ENCODE results near the gene TMEM109. TPM values are rescaled to one million over a fixed set of nuclear protein-coding genes. Genes with fewer than 3 reads are reported as not detected.

The TMEM109 gene
- total and polyA plus RNA-seq, 9 of the 15 experiments (the other 6 are each of a cell fraction or from before 2014, with no cell fraction given) = 9.2 to 71.3 (median 30.5) TPM

- TF ChIP-seq NRF1 (conservative IDR thresholded peaks at IDR 0.05 in 1 of 2, IDR thresholded peaks at IDR 0.05 in 1 of 2) = no peak
- TF ChIP-seq ZNF449 (CRISPR knock-in tag; IDR thresholded peaks at IDR 0.05) = no peak
Measured at GRCh38 chr11:60939855-60940254, 25.9 kb downstream of the TMEM109 start (continued).

DNA sequence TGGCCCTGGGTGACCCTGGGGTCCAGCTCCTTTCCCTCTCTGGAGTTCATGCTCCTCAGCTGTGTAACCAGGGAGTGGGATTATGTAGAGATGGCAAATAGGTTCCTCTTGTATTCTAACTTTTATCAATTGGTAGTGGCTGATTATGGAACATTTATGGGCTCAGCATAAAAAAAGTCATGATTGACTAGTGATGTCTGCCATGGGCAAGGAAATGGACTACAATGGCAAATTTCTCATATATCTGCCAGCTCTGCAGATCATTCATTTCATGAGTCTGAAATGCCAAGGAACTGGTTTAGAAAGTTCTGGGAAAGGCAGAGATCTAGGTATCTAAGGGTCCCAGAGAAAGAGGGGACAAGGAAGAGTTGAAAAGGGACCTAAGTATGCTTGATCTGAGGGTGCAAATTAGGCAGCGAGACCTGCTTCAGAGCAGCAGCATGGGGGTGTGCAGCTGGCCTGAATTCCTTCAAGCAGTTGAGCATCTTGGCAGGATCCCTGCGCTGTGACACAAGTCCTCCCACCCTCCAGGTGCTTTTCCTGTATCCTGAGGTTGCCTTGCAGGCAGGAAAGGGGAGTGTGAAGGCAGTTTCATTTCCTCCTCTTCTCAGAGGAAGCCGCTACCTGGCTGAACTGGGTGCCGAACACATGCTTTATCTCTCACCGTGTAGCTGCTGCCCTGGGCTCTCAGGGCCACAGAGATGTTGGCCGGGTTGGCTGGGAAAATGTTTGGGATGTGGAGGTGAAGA, 27.6 kb downstream of the TMEM109 start:
- Histone ChIP-seq H3K9ac (ENCODE audit: insufficient read depth in 1 of 2, low read depth in 2 of 2, low read length in 2 of 2) (no peak overlapping the region), H3K4me2 (ENCODE audit: insufficient read depth, low read length) (no peak overlapping the region), H2AFZ (ENCODE audit: low read depth, low read length) (no peak overlapping the region), H3K27ac (ENCODE audit: extremely low read depth, low read depth, low read length) (no peak overlapping the region), H3K9me1 (ENCODE audit: control insufficient read depth, insufficient read depth, low read length) (no peaks in the 10 kb centered on the region), H3K79me2 (ENCODE audit: control insufficient read depth, insufficient read depth, low read length) (no peaks in the 10 kb centered on the region), H4K20me1 (replicated peaks; ENCODE audit: control insufficient read depth, insufficient read depth, low read length) (peaks cover 15% of the 10 kb centered on the region), H3K4me1 (replicated peaks in 1 of 2; ENCODE audit: control insufficient read depth in 2 of 2, insufficient read depth in 2 of 2, low read length in 2 of 2) (peaks cover 4 to 7% of the 10 kb centered on the region in 2 experiments; a peak in 3 of 5 replicates), H3K4me3 (no peak overlapping the region), H3K9me3 (replicated peaks; ENCODE audit: control insufficient read depth, insufficient read depth, low read depth, low read length) (no peaks in the 10 kb centered on the region), H3K27me3 (ENCODE audit: control insufficient read depth in 2 of 2, insufficient read depth in 2 of 2, low read length in 2 of 2) (peaks cover 47 to 80% of the 10 kb centered on the region in 2 experiments), H3K36me3 (ENCODE audit: control insufficient read depth, insufficient read depth, low read length) (no peaks in the 10 kb centered on the region)
- FAIRE-seq (no peak), DNase-seq (ENCODE audit: extremely low read depth in 1 of 4, low spot score in 3 of 4) (no peak), ATAC-seq (no peak)
- WGBS (ENCODE audit: insufficient coverage, low coverage, missing lambda C conversion rate) = 2% methylated on average over 5 of the region's 6 CpGs
- intact Hi-C loops (cut with micrococcal nuclease) (no loop called here), in situ Hi-C loops (cut with MboI) (no loop called here)
- CTCF ChIA-PET (ENCODE audit: low intra/inter-chr PET ratio) = interaction anchor here (0.5 kb wide), 1 partner anchor 50 kb away, joined by 3 read pairs; no protein-coding TSS in a partner anchor
- no TSS peak for BruUV-seq (replicated peaks)
- POLR2A ChIA-PET = interaction anchor here (1.0 to 1.7 kb wide), 2 partner anchors 18 to 232 kb away, joined by 3 to 6 read pairs; partner anchors contain the start of gene TMEM132A
- TF ChIP-seq KDM2B (CRISPR knock-in tag; IDR thresholded peaks at IDR 0.05) (no peak), ZBTB17 (CRISPR knock-in tag; IDR thresholded peaks at IDR 0.05) (peak; percentile 74; the same call in 1 of the 2 replicates), TRIM25 (IDR thresholded peaks at IDR 0.05; ENCODE audit: borderline replicate concordance) (no peak), ZNF23 (CRISPR knock-in tag; IDR thresholded peaks at IDR 0.05) (0 out of 2 replicates have a peak, but pooled peaks have one; percentile 60)
- TF ChIP-seq, protein P1, sequence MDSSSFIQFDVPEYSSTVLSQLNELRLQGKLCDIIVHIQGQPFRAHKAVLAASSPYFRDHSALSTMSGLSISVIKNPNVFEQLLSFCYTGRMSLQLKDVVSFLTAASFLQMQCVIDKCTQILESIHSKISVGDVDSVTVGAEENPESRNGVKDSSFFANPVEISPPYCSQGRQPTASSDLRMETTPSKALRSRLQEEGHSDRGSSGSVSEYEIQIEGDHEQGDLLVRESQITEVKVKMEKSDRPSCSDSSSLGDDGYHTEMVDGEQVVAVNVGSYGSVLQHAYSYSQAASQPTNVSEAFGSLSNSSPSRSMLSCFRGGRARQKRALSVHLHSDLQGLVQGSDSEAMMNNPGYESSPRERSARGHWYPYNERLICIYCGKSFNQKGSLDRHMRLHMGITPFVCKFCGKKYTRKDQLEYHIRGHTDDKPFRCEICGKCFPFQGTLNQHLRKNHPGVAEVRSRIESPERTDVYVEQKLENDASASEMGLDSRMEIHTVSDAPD (CRISPR knock-in tag; IDR thresholded peaks at IDR 0.05) = no peak

Measured in K562 (cell line).